Mucosa of gallbladder (tissue), 1 donor: ENCODE data around the gene PPARD. TPM values are rescaled to one million over a fixed set of nuclear protein-coding genes. Genes with fewer than 3 reads are reported as not detected.
"Not testable (repeated sequence)": the region's sequence is repeated elsewhere in the genome, so short reads cannot be mapped to it uniquely, and the experiment has no call there.

Experiments
- DNase-seq: peaks from one replicate; pipeline ENCODE4 v3.0.0-alpha.2; 2020; ENCODE audit warnings: low spot score
- total RNA-seq: library from RNA; stranded (reverse); gene quantifications from one replicate; pipeline ENCODE4 v1.2.1, GENCODE V29; 2021
- donor health status: DM: no; HTN: no; CAD: no.

Gene PPARD
- total RNA-seq, 1 donor from 2014 or later, result 27.9 TPM

GRCh38 chr6:35381132-35381531 is 38.8 kb downstream of the PPARD start:
- DNase-seq, result no peak

GRCh38 chr6:35382015-35382414 is 39.7 kb downstream of the PPARD start:
- no peak for DNase-seq

- no peak for DNase-seq
Observed at GRCh38 chr6:35385457-35386202, 43.3 kb downstream of the PPARD start.

- no peak for DNase-seq
Observed at GRCh38 chr6:35386989-35387388, 44.6 kb downstream of the PPARD start.

- no peak for DNase-seq
Observed at GRCh38 chr6:35388030-35388429, 45.7 kb downstream of the PPARD start.

- DNase-seq, result no peak
Observed at GRCh38 chr6:35388772-35389352, 46.5 kb downstream of the PPARD start.

GRCh38 chr6:35389386-35389785 is 47.0 kb downstream of the PPARD start:
- not testable (repeated sequence) for DNase-seq

GRCh38 chr6:35391240-35391968 is 49.0 kb downstream of the PPARD start:
- no peak for DNase-seq

- DNase-seq, result peak; percentile 70
Observed at GRCh38 chr6:35392111-35392702, 49.8 kb downstream of the PPARD start.

- no peak for DNase-seq
Observed at GRCh38 chr6:35392773-35393672, 50.7 kb downstream of the PPARD start.

- DNase-seq, result no peak
Observed at GRCh38 chr6:35396991-35397390, 54.6 kb downstream of the PPARD start.

GRCh38 chr6:35397806-35398418 is 55.6 kb downstream of the PPARD start:
- no peak for DNase-seq

- DNase-seq, result no peak
Observed at GRCh38 chr6:35398526-35398925, 56.2 kb downstream of the PPARD start.

- no peak for DNase-seq
Observed at GRCh38 chr6:35400111-35400510, 57.8 kb downstream of the PPARD start.

- peak; percentile 23 for DNase-seq
Observed at GRCh38 chr6:35400901-35401311, 58.5 kb downstream of the PPARD start.

GRCh38 chr6:35401514-35401913 is 59.2 kb downstream of the PPARD start:
- no peak for DNase-seq

GRCh38 chr6:35402136-35402855 is 59.9 kb downstream of the PPARD start:
- DNase-seq, result peak; percentile 34

GRCh38 chr6:35402856-35403191 is 60.5 kb downstream of the PPARD start:
- DNase-seq, result no peak

GRCh38 chr6:35403544-35404442 is 61.4 kb downstream of the PPARD start:
- DNase-seq, result no peak
